OCI-LY7 (cell line): Measurements from ENCODE around the gene FAM229A.

ENCODE experiments used
- EZH2phosphoT487 ChIP-seq: fragments of 200-600 bp; sonication (generic); IDR thresholded peaks from 2 replicates; pipeline ENCODE4 v1.6.1; 2018; ENCODE audit warnings: low read depth, borderline replicate concordance, mild to moderate bottlenecking, mixed run types, antibody characterized with exemption, low read length, moderate library complexity, mixed read lengths
- TF ChIP-seq, protein P1 (sequence below): fragments of 200-600 bp; sonication (generic); conservative IDR thresholded peaks from 2 replicates; pipeline ENCODE4 v1.5.1; 2014; ENCODE audit warnings: mild to moderate bottlenecking, antibody characterized with exemption, low read length, moderate library complexity, mixed read lengths

DNA sequence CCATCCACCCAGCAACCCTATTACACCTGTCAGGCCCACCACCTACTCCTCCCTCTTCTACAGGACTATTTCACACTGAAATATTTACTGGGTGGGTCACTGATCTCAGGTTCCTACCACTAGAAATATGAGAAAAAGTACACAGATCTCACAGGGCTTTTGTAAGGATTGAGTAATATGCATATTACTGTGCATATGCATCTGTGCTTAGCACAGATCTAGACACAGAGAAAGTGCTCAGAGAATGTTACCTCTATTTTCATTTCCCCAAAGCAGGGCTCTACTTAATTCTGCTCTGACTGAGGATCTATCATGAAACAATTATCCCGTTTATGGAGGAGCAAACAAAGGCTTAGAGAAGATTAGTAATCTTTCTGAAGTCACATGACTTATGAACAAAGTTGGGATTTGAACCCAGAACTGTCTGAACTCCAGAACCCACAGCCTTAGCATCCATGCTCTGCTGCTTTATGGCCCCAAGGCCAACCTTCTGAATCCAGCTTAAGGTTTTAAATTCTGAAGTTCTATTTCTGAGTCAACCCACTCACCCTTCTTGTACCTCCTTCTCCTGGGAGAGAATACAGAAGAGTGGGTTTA, 11.8 kb upstream of the FAM229A start:
- TF ChIP-seq, protein P1, sequence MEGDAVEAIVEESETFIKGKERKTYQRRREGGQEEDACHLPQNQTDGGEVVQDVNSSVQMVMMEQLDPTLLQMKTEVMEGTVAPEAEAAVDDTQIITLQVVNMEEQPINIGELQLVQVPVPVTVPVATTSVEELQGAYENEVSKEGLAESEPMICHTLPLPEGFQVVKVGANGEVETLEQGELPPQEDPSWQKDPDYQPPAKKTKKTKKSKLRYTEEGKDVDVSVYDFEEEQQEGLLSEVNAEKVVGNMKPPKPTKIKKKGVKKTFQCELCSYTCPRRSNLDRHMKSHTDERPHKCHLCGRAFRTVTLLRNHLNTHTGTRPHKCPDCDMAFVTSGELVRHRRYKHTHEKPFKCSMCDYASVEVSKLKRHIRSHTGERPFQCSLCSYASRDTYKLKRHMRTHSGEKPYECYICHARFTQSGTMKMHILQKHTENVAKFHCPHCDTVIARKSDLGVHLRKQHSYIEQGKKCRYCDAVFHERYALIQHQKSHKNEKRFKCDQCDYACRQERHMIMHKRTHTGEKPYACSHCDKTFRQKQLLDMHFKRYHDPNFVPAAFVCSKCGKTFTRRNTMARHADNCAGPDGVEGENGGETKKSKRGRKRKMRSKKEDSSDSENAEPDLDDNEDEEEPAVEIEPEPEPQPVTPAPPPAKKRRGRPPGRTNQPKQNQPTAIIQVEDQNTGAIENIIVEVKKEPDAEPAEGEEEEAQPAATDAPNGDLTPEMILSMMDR, result no peak
- TF ChIP-seq EZH2phosphoT487, result no peak
